HepG2 (cell line): ENCODE measurements around the gene HMGN4. TPM values are rescaled to one million over a fixed set of nuclear protein-coding genes. Genes with fewer than 3 reads are reported as not detected.

Source experiments
- AKAP8 ChIP-seq: sonication (generic); formaldehyde crosslinking; IDR thresholded peaks from 2 replicates; pipeline ENCODE4 v1.5.1; 2020; ENCODE audit warnings: mild to moderate bottlenecking, missing genetic modification reagents
- ATF5 ChIP-seq: sonication (generic); formaldehyde crosslinking; IDR thresholded peaks from 2 replicates; pipeline ENCODE4 v1.4.0; 2020; ENCODE audit warnings: mild to moderate bottlenecking, low read depth, missing genetic modification reagents
- ETV6 ChIP-seq: sonication (generic); formaldehyde crosslinking; conservative IDR thresholded peaks from 2 replicates; pipeline ENCODE4 v1.4.0; 2020; ENCODE audit warnings: missing genetic modification reagents
- HNF4A ChIP-seq: sonication (generic); formaldehyde crosslinking; IDR thresholded peaks from 2 replicates; pipeline ENCODE4 v1.4.0; 2020; ENCODE audit warnings: missing genetic modification reagents
- HOXA5 ChIP-seq: sonication (generic); formaldehyde crosslinking; IDR thresholded peaks from 2 replicates; pipeline ENCODE4 v1.4.0; 2020; ENCODE audit warnings: missing genetic modification reagents
- LRRFIP1 ChIP-seq: sonication (generic); formaldehyde crosslinking; conservative IDR thresholded peaks from 2 replicates; pipeline ENCODE4 v1.4.0; 2020; ENCODE audit warnings: missing genetic modification reagents
- MEIS1 ChIP-seq: sonication (generic); formaldehyde crosslinking; IDR thresholded peaks from 2 replicates; pipeline ENCODE4 v1.9.0; 2021; ENCODE audit warnings: mild to moderate bottlenecking, missing genetic modification reagents, moderate library complexity, borderline replicate concordance
- POGZ ChIP-seq: sonication (generic); formaldehyde crosslinking; IDR thresholded peaks from 2 replicates; pipeline ENCODE4 v1.4.0; 2020; ENCODE audit warnings: mild to moderate bottlenecking, missing genetic modification reagents
- POLR2AphosphoS5 ChIP-seq: IDR thresholded peaks from 2 replicates; pipeline ENCODE4 v1.6.1; 2012; ENCODE audit warnings: low read depth, low read length
- PRDM4 ChIP-seq: sonication (generic); formaldehyde crosslinking; IDR thresholded peaks from 2 replicates; pipeline ENCODE4 v1.9.0; 2021; ENCODE audit warnings: missing genetic modification reagents, borderline replicate concordance
- RFXANK ChIP-seq: IDR thresholded peaks from 2 replicates; pipeline ENCODE4 v1.6.1; 2016
- TAF15 ChIP-seq: fragments of 200-400 bp; formaldehyde crosslinking; IDR thresholded peaks from one replicate; pipeline ENCODE4 v1.6.1; 2018; ENCODE audit warnings: mild to moderate bottlenecking, low read depth, low read length; ENCODE audit not compliant: poor library complexity, severe bottlenecking
- ZBTB38 ChIP-seq: sonication (generic); formaldehyde crosslinking; IDR thresholded peaks from 2 replicates; pipeline ENCODE4 v1.5.1; 2020; ENCODE audit warnings: mild to moderate bottlenecking, missing genetic modification reagents
- ZHX1 ChIP-seq: sonication (generic); formaldehyde crosslinking; IDR thresholded peaks from 2 replicates; pipeline ENCODE4 v1.8.1; 2022; ENCODE audit warnings: low read depth, mild to moderate bottlenecking, missing genetic modification reagents
- ZMYM4 ChIP-seq: sonication (generic); formaldehyde crosslinking; IDR thresholded peaks from 2 replicates; pipeline ENCODE4 v1.8.1; 2023; ENCODE audit warnings: mild to moderate bottlenecking, missing genetic modification reagents
- ZNF160 ChIP-seq: sonication (generic); formaldehyde crosslinking; IDR thresholded peaks from 2 replicates; pipeline ENCODE4 v1.8.0; 2022; ENCODE audit warnings: mild to moderate bottlenecking, inconsistent platforms, missing genetic modification reagents
- ZNF224 ChIP-seq: sonication (generic); formaldehyde crosslinking; IDR thresholded peaks from 2 replicates; pipeline ENCODE4 v1.5.0; 2020; ENCODE audit warnings: mild to moderate bottlenecking, missing genetic modification reagents
- ZNF253 ChIP-seq: sonication (generic); formaldehyde crosslinking; IDR thresholded peaks from 2 replicates; pipeline ENCODE4 v1.8.0; 2022; ENCODE audit warnings: mild to moderate bottlenecking, missing genetic modification reagents, borderline replicate concordance
- ZNF629 ChIP-seq: sonication (generic); formaldehyde crosslinking; conservative IDR thresholded peaks from 2 replicates; pipeline ENCODE4 v1.5.0; 2020; ENCODE audit warnings: missing genetic modification reagents
- ZNF713 ChIP-seq: sonication (generic); formaldehyde crosslinking; IDR thresholded peaks from 2 replicates; pipeline ENCODE4 v1.4.0; 2020; ENCODE audit warnings: mild to moderate bottlenecking, missing genetic modification reagents
- ZSCAN21 ChIP-seq: sonication (generic); formaldehyde crosslinking; IDR thresholded peaks from 2 replicates; pipeline ENCODE4 v1.8.0; 2022; ENCODE audit warnings: mild to moderate bottlenecking, missing genetic modification reagents, moderate library complexity, borderline replicate concordance
- polyA plus RNA-seq, 8 experiments: library from polyadenylated mRNA; depleted of rRNA in 3 of 8; stranded (reverse) in 7 of 8; unstranded in 1 of 8; fragments of >200 nt; fragmentation: Illumina TruSeq in 4 of 8; extraction: Trizol in 4 of 8; gene quantifications; 2 replicates each; pipeline versions ENCODE4 v1.2.1 to v1.2.3, GENCODE V29; 2011 to 2016; ENCODE audit warnings: low read depth in 4 of 8, missing spikeins in 1 of 8, mixed read lengths in 1 of 8; ENCODE audit not compliant: insufficient read depth in 1 of 8
- total RNA-seq, 5 experiments: library from RNA; depleted of rRNA; stranded (reverse); fragments of >200 nt; fragmentation: Illumina TruSeq; extraction: Trizol; gene quantifications; 2 replicates each; pipeline ENCODE4 v1.2.3, GENCODE V29; 2016; ENCODE audit warnings: low read depth in 1 of 5

Gene HMGN4
- total and polyA plus RNA-seq, 2 of the 13 experiments (the other 11 are each of a cell fraction or from before 2014, with no cell fraction given), result 39.9 to 52.1 TPM

- TF ChIP-seq TAF15, result no peak
- no peak for TF ChIP-seq ZNF224 (CRISPR knock-in tag)
- no peak; the same call in 1 of the 2 replicates for TF ChIP-seq PRDM4
- TF ChIP-seq AKAP8 (CRISPR knock-in tag), result no peak; the same call in 1 of the 2 replicates
- peak; percentile 67; the same call in 1 of the 2 replicates for TF ChIP-seq HOXA5 (CRISPR knock-in tag)
- peak; percentile 51 for TF ChIP-seq HNF4A (CRISPR knock-in tag)
- peak; percentile 92 for TF ChIP-seq ZMYM4 (CRISPR knock-in tag)
- no peak; the same call in 1 of the 2 replicates for TF ChIP-seq ETV6
- no peak for TF ChIP-seq ZNF713 (CRISPR knock-in tag)
- TF ChIP-seq POGZ, result peak; percentile 83
- peak; percentile 95 for TF ChIP-seq ZNF629
- TF ChIP-seq ATF5, result peak; percentile 96; the same call in 1 of the 2 replicates
- TF ChIP-seq RFXANK (CRISPR knock-in tag), result peak; percentile 93
- TF ChIP-seq ZNF253 (CRISPR knock-in tag), result no peak
- TF ChIP-seq POLR2AphosphoS5, result no peak; the same call in 1 of the 2 replicates
- no peak for TF ChIP-seq LRRFIP1 (CRISPR knock-in tag)
- TF ChIP-seq MEIS1 (CRISPR knock-in tag), result no peak; the same call in 1 of the 2 replicates
- TF ChIP-seq ZBTB38 (CRISPR knock-in tag), result peak; percentile 89; the same call in 1 of the 2 replicates
- peak; percentile 96 for TF ChIP-seq ZSCAN21 (CRISPR knock-in tag)
- no peak for TF ChIP-seq ZNF160 (CRISPR knock-in tag)
- peak; percentile 95 for TF ChIP-seq ZHX1
Observed at GRCh38 chr6:26537160-26537845, 863 bp upstream of the HMGN4 start (continued).
